Measurements from ENCODE around the gene EFHD1.

GRCh38 chr2:232653441-232653840 is 20.0 kb downstream of the EFHD1 start:
- TF ChIP-seq POLR2A (IDR thresholded peaks at IDR 0.05) (no peak), POLR2AphosphoS5 (IDR thresholded peaks at IDR 0.05) (no peak)
